HL-60 (cell line): ENCODE measurements around the gene TEX38.

Source experiments
- DNase-seq, 2 experiments: peaks; one replicate each; pipeline ENCODE4 v3.0.0-alpha.2; 2010 to 2020; ENCODE audit warnings: low read depth in 1 of 2, low spot score in 1 of 2
- H3K27ac ChIP-seq: fragments of 250-450 bp; sonication (Bioruptor Pico); replicated peaks from 2 replicates; pipeline ENCODE4 v1.5.1; 2020; ENCODE audit warnings: mild to moderate bottlenecking, moderate library complexity
- H3K27me3 ChIP-seq: fragments of 250-450 bp; sonication (Bioruptor Pico); 2 replicates; pipeline ENCODE4 v1.5.1; 2021; ENCODE audit warnings: mild to moderate bottlenecking, moderate library complexity; ENCODE audit not compliant: insufficient read depth, poor library complexity, severe bottlenecking
- H3K4me3 ChIP-seq: replicated peaks from 2 replicates; pipeline ENCODE4 v1.5.1; 2011; ENCODE audit warnings: mild to moderate bottlenecking, control low read depth, low read length; ENCODE audit not compliant: insufficient read depth
- GABPA ChIP-seq: IDR thresholded peaks from 2 replicates; pipeline ENCODE4 v1.6.1; 2012; ENCODE audit warnings: low read depth
- POLR2AphosphoS5 ChIP-seq: IDR thresholded peaks from 2 replicates; pipeline ENCODE4 v1.6.1; 2012; ENCODE audit warnings: low read depth
- SPI1 ChIP-seq: IDR thresholded peaks from 2 replicates; pipeline ENCODE4 v1.6.1; 2012; ENCODE audit warnings: low read depth, mild to moderate bottlenecking, borderline replicate concordance
- TF ChIP-seq, protein P1 (sequence below): IDR thresholded peaks from 2 replicates; pipeline ENCODE4 v1.6.1; 2012; ENCODE audit warnings: low read depth; ENCODE audit not compliant: insufficient replicate concordance
- TF ChIP-seq, protein P2 (sequence below): IDR thresholded peaks from one replicate; pipeline ENCODE4 v1.5.1; 2011; ENCODE audit warnings: low read length, control low read depth, inconsistent platforms; ENCODE audit not compliant: insufficient read depth

TEX38 gene

DNA sequence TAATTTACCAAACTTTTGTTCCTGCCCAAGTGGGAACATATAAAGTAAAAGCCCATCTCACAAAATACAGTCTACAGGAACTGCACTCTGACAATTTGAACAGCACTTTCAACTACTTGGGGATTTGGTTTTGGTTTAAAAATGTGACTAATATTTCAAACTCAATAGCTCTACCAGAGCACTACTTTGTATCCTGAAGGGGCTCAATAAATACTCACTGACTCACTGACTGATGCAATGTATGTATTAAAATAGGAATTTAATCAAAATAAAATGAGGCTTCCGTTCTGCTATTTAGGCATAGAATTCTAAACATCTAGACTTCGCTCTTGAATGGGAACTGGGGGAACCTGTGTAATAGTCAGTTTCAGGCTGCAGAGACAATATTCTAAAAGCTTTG is 25.4 kb downstream of the TEX38 start:
- TF ChIP-seq, protein P1, sequence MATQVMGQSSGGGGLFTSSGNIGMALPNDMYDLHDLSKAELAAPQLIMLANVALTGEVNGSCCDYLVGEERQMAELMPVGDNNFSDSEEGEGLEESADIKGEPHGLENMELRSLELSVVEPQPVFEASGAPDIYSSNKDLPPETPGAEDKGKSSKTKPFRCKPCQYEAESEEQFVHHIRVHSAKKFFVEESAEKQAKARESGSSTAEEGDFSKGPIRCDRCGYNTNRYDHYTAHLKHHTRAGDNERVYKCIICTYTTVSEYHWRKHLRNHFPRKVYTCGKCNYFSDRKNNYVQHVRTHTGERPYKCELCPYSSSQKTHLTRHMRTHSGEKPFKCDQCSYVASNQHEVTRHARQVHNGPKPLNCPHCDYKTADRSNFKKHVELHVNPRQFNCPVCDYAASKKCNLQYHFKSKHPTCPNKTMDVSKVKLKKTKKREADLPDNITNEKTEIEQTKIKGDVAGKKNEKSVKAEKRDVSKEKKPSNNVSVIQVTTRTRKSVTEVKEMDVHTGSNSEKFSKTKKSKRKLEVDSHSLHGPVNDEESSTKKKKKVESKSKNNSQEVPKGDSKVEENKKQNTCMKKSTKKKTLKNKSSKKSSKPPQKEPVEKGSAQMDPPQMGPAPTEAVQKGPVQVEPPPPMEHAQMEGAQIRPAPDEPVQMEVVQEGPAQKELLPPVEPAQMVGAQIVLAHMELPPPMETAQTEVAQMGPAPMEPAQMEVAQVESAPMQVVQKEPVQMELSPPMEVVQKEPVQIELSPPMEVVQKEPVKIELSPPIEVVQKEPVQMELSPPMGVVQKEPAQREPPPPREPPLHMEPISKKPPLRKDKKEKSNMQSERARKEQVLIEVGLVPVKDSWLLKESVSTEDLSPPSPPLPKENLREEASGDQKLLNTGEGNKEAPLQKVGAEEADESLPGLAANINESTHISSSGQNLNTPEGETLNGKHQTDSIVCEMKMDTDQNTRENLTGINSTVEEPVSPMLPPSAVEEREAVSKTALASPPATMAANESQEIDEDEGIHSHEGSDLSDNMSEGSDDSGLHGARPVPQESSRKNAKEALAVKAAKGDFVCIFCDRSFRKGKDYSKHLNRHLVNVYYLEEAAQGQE: no peak
- TF ChIP-seq SPI1 (no peak), POLR2AphosphoS5 (no peak), GABPA (no peak)
- TF ChIP-seq, protein P2, sequence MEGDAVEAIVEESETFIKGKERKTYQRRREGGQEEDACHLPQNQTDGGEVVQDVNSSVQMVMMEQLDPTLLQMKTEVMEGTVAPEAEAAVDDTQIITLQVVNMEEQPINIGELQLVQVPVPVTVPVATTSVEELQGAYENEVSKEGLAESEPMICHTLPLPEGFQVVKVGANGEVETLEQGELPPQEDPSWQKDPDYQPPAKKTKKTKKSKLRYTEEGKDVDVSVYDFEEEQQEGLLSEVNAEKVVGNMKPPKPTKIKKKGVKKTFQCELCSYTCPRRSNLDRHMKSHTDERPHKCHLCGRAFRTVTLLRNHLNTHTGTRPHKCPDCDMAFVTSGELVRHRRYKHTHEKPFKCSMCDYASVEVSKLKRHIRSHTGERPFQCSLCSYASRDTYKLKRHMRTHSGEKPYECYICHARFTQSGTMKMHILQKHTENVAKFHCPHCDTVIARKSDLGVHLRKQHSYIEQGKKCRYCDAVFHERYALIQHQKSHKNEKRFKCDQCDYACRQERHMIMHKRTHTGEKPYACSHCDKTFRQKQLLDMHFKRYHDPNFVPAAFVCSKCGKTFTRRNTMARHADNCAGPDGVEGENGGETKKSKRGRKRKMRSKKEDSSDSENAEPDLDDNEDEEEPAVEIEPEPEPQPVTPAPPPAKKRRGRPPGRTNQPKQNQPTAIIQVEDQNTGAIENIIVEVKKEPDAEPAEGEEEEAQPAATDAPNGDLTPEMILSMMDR: no peak
- DNase-seq: no peak
- H3K4me3 ChIP-seq: no peak overlapping the region
- no peaks in the 10 kb centered on the region for H3K27me3 ChIP-seq
- no peak overlapping the region for H3K27ac ChIP-seq

DNA sequence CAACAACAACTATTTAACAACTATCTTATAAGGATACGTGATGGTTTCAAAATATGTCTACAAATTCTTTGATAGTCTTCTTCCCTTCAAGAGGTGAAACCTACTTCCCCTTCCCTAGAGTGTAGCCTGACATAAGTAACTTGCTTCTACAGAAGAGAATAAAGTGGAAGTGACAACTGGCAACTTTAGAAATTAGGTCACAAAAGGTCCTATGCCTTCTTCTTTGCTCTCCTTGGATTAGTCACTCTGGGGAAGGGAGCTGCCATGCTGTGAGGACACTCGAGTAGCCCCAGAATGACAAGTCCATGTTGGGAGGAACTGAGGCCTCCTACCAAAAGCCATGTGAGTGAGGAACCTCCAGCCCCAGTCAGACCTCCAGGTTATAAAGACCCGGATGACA is 28.0 kb downstream of the TEX38 start:
- no peak overlapping the region for H3K4me3 ChIP-seq
- peak; percentile 57 to 62 for DNase-seq
- no peak overlapping the region for H3K27ac ChIP-seq

DNA sequence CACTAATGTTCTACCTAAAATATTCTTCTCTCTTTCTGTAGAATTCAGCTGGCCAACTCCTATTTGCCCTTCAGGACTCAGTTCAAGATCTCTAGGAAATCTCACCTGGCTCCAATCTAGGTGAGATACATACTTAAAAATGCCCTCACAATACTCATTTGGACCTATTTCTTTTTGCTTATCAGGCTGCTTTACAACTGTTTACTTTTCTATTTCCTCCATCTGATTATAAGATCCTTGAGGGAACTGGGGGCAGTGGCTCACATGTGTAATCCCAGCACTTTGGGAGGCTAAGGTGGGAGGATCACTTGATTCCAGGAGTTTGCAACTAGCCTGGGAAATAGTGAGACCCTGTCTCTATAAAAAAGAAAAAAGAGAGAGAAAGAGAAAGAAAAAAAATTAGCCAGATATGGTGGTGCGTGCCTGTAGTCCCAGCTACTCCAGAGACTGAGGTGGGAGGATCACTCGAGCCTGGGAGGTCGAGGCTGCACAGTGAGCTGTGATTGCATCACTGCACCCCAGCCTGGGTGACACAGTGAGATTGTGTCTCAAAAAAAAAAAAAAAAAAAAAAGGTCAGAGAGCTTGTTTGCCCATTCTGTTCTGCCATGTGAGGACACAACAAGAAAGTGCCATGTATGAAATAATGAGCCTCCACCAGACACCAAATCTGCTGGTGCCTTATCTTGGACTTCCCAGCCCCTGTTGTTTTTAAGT is 32.4 kb downstream of the TEX38 start:
- TF ChIP-seq SPI1 (no peak), GABPA (no peak), POLR2AphosphoS5 (no peak)
- TF ChIP-seq, protein P1: no peak
- TF ChIP-seq, protein P2: no peak
- Histone ChIP-seq H3K4me3 (no peak overlapping the region), H3K27me3 (no peaks in the 10 kb centered on the region), H3K27ac (no peak overlapping the region)
- DNase-seq: no peak

More for the DNA sequence above, 28.0 kb downstream of the TEX38 start:
- no peaks in the 10 kb centered on the region for H3K27me3 ChIP-seq
- TF ChIP-seq POLR2AphosphoS5 (no peak), SPI1 (peak; percentile 75)
- TF ChIP-seq, protein P2: no peak

DNA sequence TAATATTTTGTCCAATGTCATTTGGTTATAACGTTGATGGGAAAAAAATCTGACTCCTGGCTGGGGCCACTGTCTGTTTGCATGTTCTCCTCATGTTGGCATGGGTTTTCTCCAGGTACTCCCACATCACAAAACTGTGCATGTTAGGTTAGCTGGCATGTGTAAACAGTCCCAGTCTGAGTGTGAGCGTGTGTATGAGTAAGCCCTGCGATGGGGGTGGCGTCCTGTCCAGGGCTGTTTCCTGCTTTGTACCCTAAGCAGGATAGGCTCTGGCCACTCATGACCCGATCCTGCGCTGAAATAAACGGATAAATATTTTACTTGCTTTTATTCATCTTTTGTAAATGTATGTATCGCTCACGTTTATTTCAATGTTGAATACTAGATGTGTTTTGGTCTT is 33.8 kb downstream of the TEX38 start:
- Histone ChIP-seq H3K27ac (no peak overlapping the region), H3K4me3 (no peak overlapping the region), H3K27me3 (no peaks in the 10 kb centered on the region)
- TF ChIP-seq SPI1 (no peak), POLR2AphosphoS5 (no peak), GABPA (no peak)
- TF ChIP-seq, protein P1: no peak
- TF ChIP-seq, protein P2: no peak
- DNase-seq: no peak
